GM21390 (cell line): Measurements from ENCODE around the gene ACTRT2.

ENCODE experiments used
- ATAC-seq: cut with Tn5 transposase; IDR thresholded peaks from one replicate; pipeline ENCODE4 v1.9.1; 2021; ENCODE audit not compliant: unreplicated experiment

Gene ACTRT2

DNA sequence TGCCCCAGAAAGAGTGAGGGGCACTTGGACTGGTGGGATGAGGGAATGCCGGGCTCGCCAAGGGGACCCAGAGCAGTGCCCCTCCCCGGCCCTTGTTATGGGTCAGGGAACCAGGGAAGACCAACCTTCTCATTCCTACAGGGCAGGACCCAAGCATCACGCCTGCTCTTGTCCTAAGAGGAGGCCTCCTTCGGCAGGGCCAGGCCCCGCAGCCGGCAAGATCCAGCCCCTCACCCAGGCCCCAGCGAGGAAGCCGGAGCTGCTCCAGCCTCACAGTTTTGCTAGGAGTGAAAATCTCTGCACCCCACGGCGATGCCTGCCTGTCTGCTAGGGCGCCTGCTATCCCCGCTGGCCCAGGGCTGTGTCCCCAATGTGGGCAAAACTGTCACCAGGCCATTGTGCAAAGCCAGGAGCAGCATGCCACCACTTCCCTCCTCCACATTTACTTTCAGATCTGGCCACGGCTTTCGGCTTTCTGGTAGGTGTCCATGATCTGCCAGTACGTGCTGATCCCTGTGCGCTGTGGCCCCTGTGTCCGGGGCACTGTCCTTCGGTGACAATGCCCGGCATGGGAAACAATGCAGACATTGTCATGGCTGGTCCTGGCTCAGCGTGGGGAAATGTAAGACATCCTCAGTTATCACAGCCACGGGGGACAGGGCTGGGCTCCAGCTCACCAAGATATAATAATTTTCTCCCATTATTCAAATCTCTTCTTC, 9.6 kb downstream of the ACTRT2 start:
- no peak for ATAC-seq

- ATAC-seq, result no peak
These were observed 10.3 kb downstream of the ACTRT2 start for GRCh38 chr1:3031401-3032221.

- ATAC-seq, result no peak
These were observed 11.2 kb downstream of the ACTRT2 start for GRCh38 chr1:3032371-3033039.

- ATAC-seq, result no peak
These were observed 11.9 kb downstream of the ACTRT2 start for GRCh38 chr1:3033040-3033789.

- ATAC-seq, result no peak
These were observed 12.5 kb downstream of the ACTRT2 start for GRCh38 chr1:3033790-3034090.

DNA sequence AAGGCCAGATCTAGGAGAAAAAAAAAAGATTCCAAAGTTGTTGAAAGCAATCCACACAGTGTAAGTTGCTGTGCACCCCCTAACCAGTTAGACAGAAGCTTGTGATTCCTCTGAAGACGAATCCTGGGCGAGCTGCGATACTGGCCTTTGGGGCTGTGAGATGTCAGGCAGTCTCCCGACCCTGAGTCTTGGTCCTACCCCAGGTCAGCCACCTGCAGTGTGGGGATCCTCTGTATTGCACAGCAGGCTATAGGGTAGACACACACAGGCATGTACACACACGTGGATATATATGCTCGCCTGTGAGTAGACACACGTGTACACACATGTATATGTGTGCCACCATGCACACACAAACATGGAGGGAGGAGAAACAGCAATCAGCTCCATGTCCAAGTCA, 12.9 kb downstream of the ACTRT2 start:
- ATAC-seq, result no peak

GRCh38 chr1:3034728-3035562, 13.7 kb downstream of the ACTRT2 start:
- no peak for ATAC-seq

GRCh38 chr1:3035563-3036446, 14.5 kb downstream of the ACTRT2 start:
- no peak for ATAC-seq

DNA sequence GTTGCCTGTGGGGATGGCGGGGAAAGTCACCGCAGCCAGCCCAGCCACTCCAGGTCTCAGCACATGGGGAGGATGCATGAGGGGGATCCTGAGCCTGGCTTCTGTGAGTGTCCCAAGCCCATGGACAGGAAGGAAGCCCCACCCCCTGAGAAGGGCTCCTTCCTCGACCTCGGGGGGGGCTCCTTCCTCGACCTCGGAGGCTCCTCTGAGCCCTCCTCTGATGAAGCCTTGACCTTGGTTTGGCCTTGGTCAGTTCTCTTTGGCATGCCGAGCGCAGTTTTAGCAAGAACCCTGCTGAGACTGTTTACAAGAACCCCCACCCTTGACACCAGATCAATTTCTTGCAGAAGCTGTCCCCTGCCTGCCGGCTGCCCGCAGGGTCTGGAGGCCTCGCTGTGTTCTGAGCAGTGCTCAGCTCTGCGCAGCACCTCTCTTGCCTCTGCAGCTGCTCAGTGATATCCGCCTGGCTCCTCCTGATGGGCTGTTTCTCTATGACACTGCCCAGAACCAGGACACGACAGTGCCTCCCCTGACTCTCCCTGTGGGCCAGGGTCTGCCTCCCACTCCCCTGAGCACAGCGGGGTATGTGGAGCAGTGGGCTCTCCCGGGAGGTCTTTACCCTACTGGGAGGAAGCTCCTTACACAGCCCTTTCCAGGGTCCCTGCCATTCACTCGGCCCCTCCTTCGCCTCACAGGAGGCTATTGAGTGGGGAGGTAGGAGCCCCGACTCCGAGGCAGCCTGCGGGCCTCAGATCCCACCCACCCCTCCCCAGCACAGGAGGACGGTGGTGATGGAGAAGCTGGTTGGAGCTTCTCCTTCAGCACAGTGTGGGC, 15.4 kb downstream of the ACTRT2 start:
- no peak for ATAC-seq

- ATAC-seq, result no peak
These were observed 16.2 kb downstream of the ACTRT2 start for GRCh38 chr1:3037281-3038040.

GRCh38 chr1:3038113-3038551, 16.9 kb downstream of the ACTRT2 start:
- ATAC-seq, result no peak

DNA sequence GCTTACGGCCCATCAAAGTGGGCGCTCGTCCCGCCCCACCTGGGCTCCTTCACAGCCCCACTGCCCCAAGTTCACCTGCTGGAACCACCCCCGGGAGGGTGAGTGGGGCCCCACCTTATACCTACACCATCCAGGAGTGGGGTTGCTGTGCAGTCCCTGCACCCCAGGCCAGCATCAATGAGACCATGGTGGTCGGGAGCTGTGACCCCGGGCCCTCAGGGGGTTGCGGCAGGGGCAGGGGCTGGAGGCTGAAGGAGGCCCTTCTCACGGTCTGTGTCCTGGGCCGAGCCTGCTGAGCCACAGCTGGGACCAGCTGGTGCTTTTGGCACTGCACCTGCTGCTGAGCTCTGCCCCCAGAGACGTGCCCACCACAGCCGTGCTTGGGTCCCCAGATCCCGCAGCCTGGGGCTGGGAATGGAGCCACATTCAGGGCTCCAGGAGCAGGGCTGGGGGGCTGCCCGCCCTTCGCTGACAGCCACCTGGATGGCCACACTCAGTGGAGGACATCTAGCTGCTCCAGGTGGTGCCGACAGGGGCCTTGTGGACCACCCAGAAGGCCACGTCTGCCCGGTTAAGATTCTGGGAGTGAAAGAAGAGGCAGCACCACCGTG, 17.4 kb downstream of the ACTRT2 start:
- no peak for ATAC-seq

GRCh38 chr1:3040004-3040403, 18.7 kb downstream of the ACTRT2 start:
- ATAC-seq, result no peak

DNA sequence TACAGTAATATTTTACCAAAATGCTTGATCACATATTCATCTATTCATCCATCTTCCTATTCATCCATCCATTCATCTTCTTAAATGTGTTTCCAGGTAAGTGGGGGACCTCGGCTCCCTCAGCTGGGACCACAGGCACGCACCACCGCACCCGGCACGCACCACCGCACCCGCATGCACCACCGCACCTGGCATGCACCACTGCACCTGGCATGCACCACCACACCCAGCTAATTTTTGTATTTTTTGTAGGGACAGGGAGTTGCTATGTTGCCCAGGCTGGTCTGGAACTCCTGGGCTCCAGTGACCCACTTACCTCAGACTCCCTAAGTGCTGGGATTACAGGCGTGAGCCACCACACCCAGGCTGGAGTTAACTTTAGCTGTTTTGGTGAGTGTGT, 21.2 kb downstream of the ACTRT2 start:
- ATAC-seq, result no peak

- ATAC-seq, result no peak
These were observed 27.9 kb downstream of the ACTRT2 start for GRCh38 chr1:3049164-3049563.

GRCh38 chr1:3049905-3050304, 28.6 kb downstream of the ACTRT2 start:
- no peak for ATAC-seq

- ATAC-seq, result no peak
These were observed 29.3 kb downstream of the ACTRT2 start for GRCh38 chr1:3050603-3051002.
